Adrenal gland (tissue), 12 donors: ENCODE measurements around the gene DCTPP1. TPM values are rescaled to one million over a fixed set of nuclear protein-coding genes. Genes with fewer than 3 reads are reported as not detected.
A peak's percentile ranks its signal among the peaks of the same experiment; 100 is the strongest.

Experiments used
- DNase-seq, 7 donors: peaks; one replicate each; pipeline ENCODE4 v3.0.0-alpha.2; 2019 to 2020
- H3K27ac ChIP-seq, 5 donors: fragments of 200-600 bp; sonication (generic) in 4 of 5; 1 replicate in 3 of 5; 2 replicates in 2 of 5; pipeline versions ENCODE4 v1.5.1 to v1.8.0; 2016 to 2020; ENCODE audit warnings: mild to moderate bottlenecking in 1 of 5
- H3K27me3 ChIP-seq: fragments of 200-600 bp; 2 replicates; pipeline ENCODE4 v1.8.0; 2021
- H3K36me3 ChIP-seq, 2 donors: fragments of 200-600 bp; replicated peaks in 1 of 2; 1 replicate in 1 of 2; 2 replicates in 1 of 2; pipeline versions ENCODE4 v1.5.1 to v1.8.0; 2018 to 2022
- H3K4me1 ChIP-seq, 2 donors: fragments of 200-600 bp; replicated peaks in 1 of 2; 1 replicate in 1 of 2; 2 replicates in 1 of 2; pipeline versions ENCODE4 v1.5.1 to v1.8.0; 2018 to 2021
- H3K4me3 ChIP-seq, 4 donors: fragments of 200-600 bp; sonication (generic) in 3 of 4; one replicate each; pipeline ENCODE4 v1.5.1; 2016 to 2018
- H3K9me3 ChIP-seq, 3 donors: fragments of 200-600 bp; sonication (generic) in 1 of 3; replicated peaks in 1 of 3; 1 replicate in 2 of 3; 2 replicates in 1 of 3; pipeline versions ENCODE4 v1.5.1 to v1.8.0; 2016 to 2021
- POLR2A ChIP-seq, 2 donors: fragments of 450-650 bp; IDR thresholded peaks; one replicate each; pipeline ENCODE4 v1.6.1; 2017; ENCODE audit warnings: antibody characterized with exemption in 2 of 2, mild to moderate bottlenecking in 2 of 2, moderate library complexity in 1 of 2
- WGBS, 4 donors: extraction: QIAGEN DNeasy Blood & Tissue Kit in 2 of 4; methylation state at CpG; one replicate each; pipeline versions ENCODE4 v1.1.5 to v1.1.7; 2013 to 2017; 5-methylcytosine and 5-hydroxymethylcytosine counted together
- intact Hi-C, 2 donors: fragments of 100-400 bp; cut with DNase I; formaldehyde crosslinking; loops; one replicate each; pipeline versions ENCODE4 v1.14.1 to v1.15.0; 2022 to 2023
- polyA plus RNA-seq, 3 donors: library from polyadenylated mRNA; stranded (reverse); fragments of 200-250 nt in 2 of 3; fragments of 350-450 nt in 1 of 3; fragmentation: Illumina TruSeq in 1 of 3; extraction: RNeasy Lipid Tissue Mini Kit (QIAGEN cat#74804) in 1 of 3; gene quantifications; one replicate each; pipeline ENCODE4 v1.2.3, GENCODE V29; 2013 to 2014
- total RNA-seq, 9 donors: library from RNA; depleted of rRNA in 4 of 9; stranded (reverse); fragments of >200 nt in 4 of 9; fragments of 120-200 nt in 1 of 9; fragmentation: NEBNext Ultra II Directional in 1 of 9; extraction: Animal tissue kit (Norgen Biotek cat#: 25700) in 1 of 9; gene quantifications; one replicate each; pipeline versions ENCODE4 v1.1.0 to v1.2.4, GENCODE V29; 2013 to 2023
- TF ChIP-seq, protein P1 (sequence below), 6 experiments: fragments of 450-650 bp in 4 of 6; fragments of 200-600 bp in 2 of 6; sonication (generic) in 1 of 6; IDR thresholded peaks; 1 replicate in 5 of 6; 2 replicates in 1 of 6; pipeline versions ENCODE4 v1.5.1 to v1.8.0; 2016 to 2021; ENCODE audit warnings: antibody characterized with exemption in 6 of 6, mild to moderate bottlenecking in 2 of 6, moderate library complexity in 1 of 6
- donor health status: healthy with polysubstance abuse.
- donor health status: Bipolar disorder and iron deficiency.
- donor health status: DM: yes; HTN: yes; CAD: no.
- donor health status: DM: no; HTN: no; CAD: no.
- donor health status: DM: no; HTN: no; CAD: no.
- donor health status: DM: yes; HTN: yes; CAD: no.

DCTPP1 gene
- total and polyA plus RNA-seq, 12 donors = 11.7 to 33.9 (median 28.7) TPM

- peaks cover 13 to 25% of the 10 kb centered on the region in 2 donors for H3K4me1 ChIP-seq
- intact Hi-C loops = no loop called here
- TF ChIP-seq POLR2A (IDR thresholded peaks at IDR 0.05) = peak in 1 of 2 donors; percentile 50
- TF ChIP-seq, protein P1, sequence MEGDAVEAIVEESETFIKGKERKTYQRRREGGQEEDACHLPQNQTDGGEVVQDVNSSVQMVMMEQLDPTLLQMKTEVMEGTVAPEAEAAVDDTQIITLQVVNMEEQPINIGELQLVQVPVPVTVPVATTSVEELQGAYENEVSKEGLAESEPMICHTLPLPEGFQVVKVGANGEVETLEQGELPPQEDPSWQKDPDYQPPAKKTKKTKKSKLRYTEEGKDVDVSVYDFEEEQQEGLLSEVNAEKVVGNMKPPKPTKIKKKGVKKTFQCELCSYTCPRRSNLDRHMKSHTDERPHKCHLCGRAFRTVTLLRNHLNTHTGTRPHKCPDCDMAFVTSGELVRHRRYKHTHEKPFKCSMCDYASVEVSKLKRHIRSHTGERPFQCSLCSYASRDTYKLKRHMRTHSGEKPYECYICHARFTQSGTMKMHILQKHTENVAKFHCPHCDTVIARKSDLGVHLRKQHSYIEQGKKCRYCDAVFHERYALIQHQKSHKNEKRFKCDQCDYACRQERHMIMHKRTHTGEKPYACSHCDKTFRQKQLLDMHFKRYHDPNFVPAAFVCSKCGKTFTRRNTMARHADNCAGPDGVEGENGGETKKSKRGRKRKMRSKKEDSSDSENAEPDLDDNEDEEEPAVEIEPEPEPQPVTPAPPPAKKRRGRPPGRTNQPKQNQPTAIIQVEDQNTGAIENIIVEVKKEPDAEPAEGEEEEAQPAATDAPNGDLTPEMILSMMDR (IDR thresholded peaks at IDR 0.05) = peak in 4 of 6 experiments; percentile 25 to 62 (median 52)
Observed at GRCh38 chr16:30395155-30395991, 34.5 kb downstream of the DCTPP1 start, which contains the start of gene ZNF48. TSS of gene ZNF48 (plus strand) at chr16:30395420. CDS start at chr16:30395795, 375 bp downstream.

DNA sequence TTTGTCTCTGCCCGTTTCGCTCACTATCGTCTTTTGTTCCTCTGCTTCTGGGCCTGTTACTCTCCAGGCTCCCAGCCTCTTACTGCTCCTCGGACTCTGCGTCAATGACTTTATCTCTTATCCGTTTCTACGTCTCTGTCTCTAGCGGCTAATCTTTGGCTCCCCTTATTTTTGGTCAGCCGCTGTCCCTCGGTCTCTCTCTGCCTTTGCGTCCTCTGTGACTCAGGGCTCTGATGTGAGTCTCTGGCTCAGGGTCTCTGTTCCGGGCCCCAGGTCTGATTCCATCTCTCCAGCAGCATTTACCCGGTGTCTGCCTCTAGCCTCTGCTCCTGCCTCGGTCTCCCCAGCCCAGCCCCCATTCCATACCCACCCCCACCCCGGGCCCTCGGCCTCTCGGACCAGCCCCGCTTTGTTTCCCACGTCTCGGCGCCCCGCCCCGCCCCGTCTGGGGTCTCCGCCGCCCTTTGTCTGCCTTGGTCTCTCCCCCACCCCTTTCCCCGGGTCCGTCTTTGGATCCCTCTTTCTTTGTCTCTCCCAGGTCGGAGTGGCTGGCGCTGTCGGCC, 35.2 kb downstream of the DCTPP1 start:
- intact Hi-C loops = no loop called here
- peak overlapping the region; percentile 75 to 91 (median 88) for H3K27ac ChIP-seq
- no peaks in the 10 kb centered on the region for H3K27me3 ChIP-seq
- no peaks in the 10 kb centered on the region for H3K9me3 ChIP-seq
- TF ChIP-seq, protein P1 (IDR thresholded peaks at IDR 0.05) = no peak
- TF ChIP-seq POLR2A (IDR thresholded peaks at IDR 0.05) = peak in 1 of 2 donors; percentile 42
- peaks cover 0 to 17% of the 10 kb centered on the region in 2 donors for H3K36me3 ChIP-seq
- DNase-seq = peak in 3 of 7 donors; percentile 56 to 75 (median 70)
- H3K4me1 ChIP-seq = peaks cover 13 to 23% of the 10 kb centered on the region in 2 donors
- peak overlapping the region in 3 of 4 donors; percentile 38 to 100 (median 71) for H3K4me3 ChIP-seq
- WGBS, 4 donors = 6 to 8% (median 7%) methylated on average over 28 to 31 of the region's 31 CpGs

More at GRCh38 chr16:30395155-30395991, 34.5 kb downstream of the DCTPP1 start, which contains the start of gene ZNF48:
- H3K9me3 ChIP-seq = no peaks in the 10 kb centered on the region
- H3K36me3 ChIP-seq = peaks cover 0 to 17% of the 10 kb centered on the region in 2 donors
- H3K27ac ChIP-seq = peak within 1 kb of the TSS; percentile 75 to 91 (median 88)
- DNase-seq = peak; percentile 87 to 93 (median 90)
- WGBS, 4 donors = 1% methylated on average over 15 to 103 of the region's 103 CpGs
- H3K27me3 ChIP-seq = no peaks in the 10 kb centered on the region
- H3K4me3 ChIP-seq = peak within 1 kb of the TSS in 3 of 4 donors; percentile 38 to 100 (median 71)

DNA sequence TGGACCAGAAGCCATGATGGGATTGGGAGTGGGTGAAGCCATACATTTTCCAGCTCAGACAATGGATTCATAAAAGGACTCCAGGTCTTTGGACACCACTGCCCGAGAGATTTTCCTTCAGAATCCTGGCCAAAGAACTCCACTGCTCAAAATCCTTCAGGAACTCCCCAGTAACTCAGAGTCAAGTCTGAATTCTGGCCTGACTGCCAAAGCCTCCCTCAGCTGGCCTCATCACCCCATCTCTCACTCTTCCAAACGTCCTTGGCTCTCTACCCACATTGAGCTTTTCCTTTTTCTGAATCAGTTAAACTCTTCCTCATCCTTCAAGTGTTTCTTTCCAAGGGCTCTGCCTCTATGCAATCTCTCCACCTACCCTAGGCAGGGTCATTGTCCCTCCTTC, 46.3 kb downstream of the DCTPP1 start:
- no peaks in the 10 kb centered on the region for H3K9me3 ChIP-seq
- H3K36me3 ChIP-seq = no peaks in the 10 kb centered on the region
- WGBS, 4 donors = 4 to 32% (median 21%) methylated on average over 2 of the region's 2 CpGs
- intact Hi-C loops = no loop called here
- H3K27ac ChIP-seq = no peak overlapping the region
- no peak for DNase-seq
- no peak overlapping the region for H3K4me3 ChIP-seq
- no peaks in the 10 kb centered on the region for H3K27me3 ChIP-seq
- no peak for TF ChIP-seq POLR2A (IDR thresholded peaks at IDR 0.05)
- TF ChIP-seq, protein P1 (IDR thresholded peaks at IDR 0.05) = no peak
- H3K4me1 ChIP-seq = peaks cover 5 to 9% of the 10 kb centered on the region in 2 donors
